T47D (cell line): ENCODE data around the gene RLN1.
"Not testable (repeated sequence)": the region's sequence is repeated elsewhere in the genome, so short reads cannot be mapped to it uniquely, and the experiment has no call there.

Experiments
- DNase-seq, 2 experiments: peaks; one replicate each; pipeline versions ENCODE4 v3.0.0 to v3.0.0-alpha.2; 2011 to 2012; ENCODE audit warnings: low read depth in 1 of 2, low spot score in 1 of 2
- JUND ChIP-seq: IDR thresholded peaks from 2 replicates; pipeline ENCODE4 v1.6.1; 2012; ENCODE audit warnings: low read depth
- in situ Hi-C: cut with HindIII; loops from 2 replicates; pipeline ENCODE4 v1.10.0; 2016; ENCODE audit warnings: low sequenced_read_pairs, low pct_unique_long_range_greater_than_20kb

The RLN1 gene, protein sequence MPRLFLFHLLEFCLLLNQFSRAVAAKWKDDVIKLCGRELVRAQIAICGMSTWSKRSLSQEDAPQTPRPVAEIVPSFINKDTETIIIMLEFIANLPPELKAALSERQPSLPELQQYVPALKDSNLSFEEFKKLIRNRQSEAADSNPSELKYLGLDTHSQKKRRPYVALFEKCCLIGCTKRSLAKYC

DNA sequence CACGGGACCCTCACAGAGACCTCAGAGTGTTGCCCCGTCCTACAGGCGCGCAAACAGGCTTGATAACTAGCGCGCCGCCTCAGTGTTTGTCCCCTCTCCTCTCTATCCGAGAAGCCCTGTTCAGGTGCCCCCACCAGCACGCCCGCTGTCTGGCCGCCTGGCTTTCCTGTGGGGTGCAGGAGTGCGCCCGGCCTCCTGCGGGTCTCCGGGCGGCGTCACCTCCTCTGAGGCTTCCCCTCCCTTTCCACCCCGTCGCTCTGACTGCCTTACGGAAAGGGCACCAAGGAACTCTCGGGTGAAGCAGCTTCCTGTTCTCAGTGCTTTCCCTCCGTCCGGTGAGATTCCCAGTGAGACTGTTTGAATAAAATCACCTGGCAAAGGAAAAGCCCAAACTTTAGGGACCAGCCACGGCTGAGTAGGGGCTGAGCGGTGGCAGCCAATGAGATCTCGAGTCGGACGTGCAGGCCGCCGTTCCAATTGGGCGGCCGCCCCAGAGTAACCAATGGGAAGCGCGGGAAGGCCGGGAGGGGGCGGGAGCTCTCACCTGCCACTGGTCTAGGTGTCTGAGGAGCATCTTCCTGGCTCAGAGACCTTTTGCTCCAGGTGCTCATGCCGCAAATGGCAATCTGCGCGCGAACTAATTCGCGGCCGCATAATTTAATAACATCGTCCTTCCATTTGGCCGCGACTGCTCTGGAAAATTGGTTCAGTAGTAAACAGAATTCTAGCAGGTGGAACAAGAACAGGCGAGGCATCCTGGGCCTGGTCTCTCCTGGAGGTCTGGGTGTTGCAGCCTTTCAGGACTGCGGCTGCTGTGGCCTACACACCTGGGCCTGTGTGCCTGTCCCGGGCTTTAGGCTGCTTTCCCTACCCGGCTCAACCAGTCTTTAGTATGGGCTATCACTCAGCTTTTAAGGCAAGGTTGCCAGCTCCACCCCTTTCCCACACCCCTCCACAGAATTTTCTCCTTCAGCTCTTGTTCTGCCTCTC is at the start of gene RLN1:
TSS of gene RLN1 (minus strand) at position 885 of the 990 bp plus-strand sequence. CDS start at position 755, 130 bp downstream.
- in situ Hi-C loops, result not testable (repeated sequence)
- DNase-seq, result peak in 1 of 2 experiments; percentile 7

DNA sequence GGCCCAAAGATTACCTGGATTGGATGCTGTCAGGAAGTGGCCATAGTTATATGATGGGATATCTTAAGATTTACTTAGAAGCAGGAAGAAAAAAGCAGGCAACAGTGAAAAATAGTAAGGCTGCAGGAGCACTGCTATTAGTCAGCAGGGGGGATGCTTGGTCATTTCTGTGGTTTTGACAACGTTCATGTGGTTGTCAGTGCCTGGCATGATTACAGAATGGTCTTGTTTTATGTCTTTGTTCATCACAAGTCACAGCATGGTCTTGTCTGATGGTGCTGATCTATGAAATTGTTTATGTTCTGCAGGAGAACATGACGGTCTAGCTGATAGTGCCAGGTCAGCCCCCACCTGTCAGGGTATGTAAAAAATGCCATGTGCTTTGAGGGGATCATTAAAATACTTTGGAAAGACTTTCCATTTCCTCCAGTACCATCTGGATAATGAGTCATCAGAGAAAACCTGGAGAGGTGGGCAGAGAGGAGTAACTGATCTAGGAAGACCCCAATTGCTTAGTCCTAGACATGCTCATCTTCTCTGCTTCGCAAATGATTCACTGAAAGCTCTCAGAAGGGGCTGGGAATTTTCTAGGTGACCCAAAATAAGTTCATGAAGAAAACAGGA is 49.5 kb upstream of the RLN1 start:
- in situ Hi-C loops, result no loop called here
- DNase-seq, result no peak
- no peak for TF ChIP-seq JUND

DNA sequence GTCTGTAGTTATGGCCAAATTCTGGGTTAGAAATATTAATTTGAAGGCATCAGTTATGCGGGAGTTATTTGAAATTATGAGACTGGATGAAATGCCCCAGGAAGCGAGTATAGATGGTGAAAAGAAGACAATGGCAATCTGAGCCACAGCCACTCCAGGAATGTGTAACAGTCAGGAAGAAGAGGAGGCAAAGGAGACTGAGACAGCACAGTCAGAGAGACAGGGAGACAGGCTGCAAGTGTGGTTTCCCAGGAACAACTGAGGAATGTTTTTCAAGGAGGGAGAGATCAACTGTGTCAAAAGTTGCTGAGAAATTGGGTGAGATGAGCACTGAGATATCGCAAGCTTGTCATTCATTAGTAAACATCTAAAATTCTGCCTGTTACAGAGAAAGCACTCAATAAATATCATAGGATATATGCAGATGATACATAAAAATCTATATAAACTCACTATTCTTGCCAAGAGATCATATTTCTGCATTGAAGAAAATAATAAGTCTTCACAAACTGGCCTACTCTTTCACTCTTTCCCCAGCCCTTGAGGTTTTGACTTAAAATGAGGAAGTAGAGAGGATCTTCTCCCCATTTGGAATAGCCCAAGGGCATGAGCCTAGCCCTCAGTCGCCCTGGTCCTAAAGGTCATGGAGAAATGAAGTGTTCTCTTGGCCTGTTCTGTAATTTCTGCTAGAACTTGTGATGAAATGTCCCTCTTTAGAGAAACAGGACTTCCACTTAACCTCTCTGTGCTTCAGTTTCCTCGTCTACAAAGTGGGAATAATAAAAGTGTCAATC is 48.5 kb upstream of the RLN1 start:
- DNase-seq, result no peak
- no peak for TF ChIP-seq JUND
- in situ Hi-C loops, result no loop called here

DNA sequence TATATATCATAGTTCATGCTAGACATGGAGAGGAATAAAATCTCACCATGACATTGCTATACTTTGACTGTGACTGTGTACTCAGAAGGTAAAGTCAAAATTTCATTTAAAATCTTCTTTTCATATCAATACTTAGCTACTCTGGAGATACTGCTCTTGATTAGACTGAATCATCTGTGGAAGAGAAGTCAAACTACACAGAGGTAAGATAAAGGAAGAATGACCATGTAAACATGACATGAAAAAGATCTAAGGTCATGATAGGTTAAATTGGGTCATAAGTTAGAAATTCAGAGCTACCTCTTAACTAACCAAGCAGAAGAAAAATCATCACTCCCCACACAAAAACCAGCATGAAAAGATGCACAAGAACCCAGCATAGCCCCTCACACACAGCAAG is 44.8 kb upstream of the RLN1 start:
- no peak for DNase-seq
- no peak for TF ChIP-seq JUND
- in situ Hi-C loops, result no loop called here

DNA sequence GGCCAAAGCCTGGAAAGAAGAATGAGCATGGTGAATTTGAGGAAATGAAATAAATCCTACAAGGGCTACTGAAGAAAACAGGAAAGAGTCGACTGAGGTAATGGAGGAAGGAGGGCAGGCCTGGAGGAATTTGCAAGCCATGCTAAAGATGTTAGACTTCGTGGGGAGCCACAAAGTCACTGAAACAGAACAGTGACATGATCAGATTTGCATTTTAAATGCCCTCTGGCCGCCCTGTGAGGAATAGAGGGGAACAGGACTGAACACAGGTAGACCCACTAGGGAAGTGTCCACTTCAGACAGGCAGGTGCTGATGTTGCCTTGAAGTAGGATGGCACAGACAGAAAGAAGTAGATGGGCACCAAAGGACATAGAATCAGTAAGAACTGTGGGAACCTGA is 42.8 kb upstream of the RLN1 start:
- no peak for TF ChIP-seq JUND
- no peak for DNase-seq
- in situ Hi-C loops, result no loop called here

DNA sequence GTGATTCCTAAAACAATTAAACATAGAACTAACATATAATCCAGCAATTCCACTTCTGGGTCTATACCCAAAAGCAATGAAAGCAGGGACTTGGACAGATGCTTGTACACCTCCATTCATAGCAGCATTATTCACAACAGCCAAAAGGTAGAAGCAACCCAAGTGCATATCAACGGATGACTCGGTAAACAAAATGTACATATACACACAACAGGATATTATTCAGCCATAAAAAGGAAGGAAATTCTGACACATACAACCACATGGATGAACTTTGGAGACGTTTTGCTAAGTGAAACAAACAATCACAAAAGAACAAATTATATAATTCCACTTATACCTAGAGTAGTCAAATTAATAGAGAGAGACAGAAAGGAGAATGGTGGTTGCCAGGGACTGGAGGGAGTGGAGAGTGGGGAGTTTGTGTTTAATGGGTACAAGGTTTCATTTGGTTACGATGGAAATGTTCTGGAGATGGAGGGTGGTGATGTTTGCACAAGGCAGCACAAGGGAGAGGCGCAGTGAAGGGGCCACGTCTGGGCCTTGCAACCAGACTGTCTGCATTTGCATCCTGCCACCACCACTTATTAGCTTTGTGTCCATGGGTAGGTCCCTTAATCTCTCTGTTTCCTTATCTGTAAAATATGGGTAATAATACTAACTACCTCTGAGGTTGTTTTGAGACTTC is 36.3 kb upstream of the RLN1 start:
- no peak for TF ChIP-seq JUND
- in situ Hi-C loops, result no loop called here
- no peak for DNase-seq

DNA sequence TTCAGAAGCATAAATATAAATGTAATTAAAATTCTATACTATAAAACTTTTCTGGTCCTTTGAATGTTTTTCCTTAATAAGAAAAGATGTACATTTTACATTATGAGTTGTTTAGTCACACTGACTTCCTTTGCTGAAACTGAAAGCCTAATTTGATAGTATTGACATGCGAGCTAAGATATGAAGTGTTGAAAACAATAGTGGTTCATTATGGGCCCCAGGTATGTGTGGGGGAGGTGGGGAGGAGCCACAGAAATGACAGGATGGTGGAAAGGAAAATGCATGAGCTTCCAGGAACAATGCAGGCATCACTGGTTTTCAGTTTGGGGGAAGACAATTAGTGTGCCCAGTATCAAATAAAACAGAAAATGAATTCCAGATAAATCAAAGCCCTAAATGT is 35.4 kb upstream of the RLN1 start:
- no peak for TF ChIP-seq JUND
- DNase-seq, result no peak
- in situ Hi-C loops, result no loop called here

DNA sequence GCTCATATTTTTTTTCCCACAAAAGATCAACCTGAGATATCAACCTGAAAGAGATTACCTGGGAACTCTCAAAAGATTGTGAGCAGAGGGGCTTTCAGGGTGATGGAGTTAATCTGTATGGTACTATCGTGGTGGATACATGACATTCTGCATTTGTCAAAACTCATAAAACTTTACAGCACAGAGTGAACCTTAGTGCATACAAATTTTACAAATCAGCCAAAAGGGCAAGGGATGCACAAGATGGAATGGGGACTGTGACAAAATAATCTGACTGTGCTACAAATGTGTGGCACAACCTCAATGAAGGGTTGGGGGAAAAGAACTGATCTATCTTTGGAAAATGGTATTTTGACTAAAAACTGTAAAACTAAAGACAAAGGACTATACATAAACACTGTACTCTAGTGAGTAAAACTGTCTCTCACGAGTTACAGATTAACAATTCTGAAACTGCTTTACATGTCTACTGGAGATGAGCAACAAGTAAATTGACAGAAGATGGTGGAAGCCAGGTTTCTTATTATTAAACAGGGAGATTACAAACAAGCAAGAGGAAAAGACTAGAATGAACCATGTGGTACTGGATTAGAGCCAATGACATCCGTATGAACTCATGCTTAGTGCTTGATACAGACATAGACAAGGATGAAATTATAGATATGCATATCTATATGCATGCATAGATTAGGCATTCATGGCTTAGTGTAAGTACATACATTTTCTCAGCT is 24.8 kb upstream of the RLN1 start:
- in situ Hi-C loops, result no loop called here
- no peak for TF ChIP-seq JUND
- DNase-seq, result no peak

DNA sequence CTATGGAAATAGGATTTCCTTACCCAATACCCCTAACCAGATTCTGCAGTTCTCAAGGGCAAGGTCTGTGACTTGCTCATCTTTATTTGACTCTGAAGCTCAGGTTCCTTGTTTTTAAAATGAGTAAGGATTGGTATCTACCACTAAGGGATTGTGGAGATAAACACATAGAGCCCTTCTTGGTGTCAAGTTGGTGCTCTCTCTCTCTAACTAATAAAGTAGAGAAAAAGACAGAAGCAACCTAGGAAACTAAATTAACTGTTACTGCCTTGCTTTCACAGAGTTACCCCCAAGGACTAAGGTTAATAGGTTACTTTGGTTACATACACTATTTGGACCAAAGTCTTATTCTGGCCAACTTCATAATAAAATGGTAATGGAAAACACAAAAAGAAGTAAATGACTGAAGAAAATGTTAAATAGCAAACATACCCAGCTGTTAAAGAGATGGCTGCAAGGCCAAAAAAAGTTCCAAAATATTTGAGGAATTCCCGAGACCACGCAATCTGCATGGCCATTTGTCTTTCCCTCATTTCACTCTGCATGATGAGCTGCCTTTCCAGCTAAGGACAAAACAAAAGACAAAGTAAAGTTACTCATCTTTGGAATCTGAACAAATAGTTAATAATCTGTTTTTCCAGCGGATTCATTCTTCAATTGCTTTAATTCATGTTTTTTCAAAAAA is 21.8 kb upstream of the RLN1 start:
- in situ Hi-C loops, result no loop called here
- DNase-seq, result no peak
- TF ChIP-seq JUND, result no peak

DNA sequence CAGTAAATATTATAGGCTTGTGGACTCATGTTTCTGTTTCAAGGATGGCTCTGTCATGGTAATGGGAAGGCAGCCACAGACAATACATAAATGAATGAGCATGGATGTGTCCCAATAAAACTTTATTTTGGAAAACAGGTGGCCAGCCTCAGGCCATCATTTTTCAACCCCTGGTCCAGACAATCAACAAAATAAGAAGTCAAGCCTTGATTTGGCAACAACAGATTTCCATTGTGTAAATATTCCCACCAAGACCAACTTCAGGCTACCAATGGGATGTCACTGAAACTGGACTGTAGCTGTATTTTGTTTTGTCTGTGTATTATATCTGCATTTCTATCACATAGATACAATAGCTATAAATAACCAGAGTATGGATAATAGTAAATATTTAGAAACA is 20.7 kb upstream of the RLN1 start:
- no peak for DNase-seq
- TF ChIP-seq JUND, result no peak
- in situ Hi-C loops, result no loop called here
